Ascending aorta (tissue), 2 donors: ENCODE results near the gene ASTN1. TPM values are rescaled to one million over a fixed set of nuclear protein-coding genes. Genes with fewer than 3 reads are reported as not detected.

Source experiments
- DNase-seq, 2 donors: peaks; one replicate each; pipeline ENCODE4 v3.0.0-alpha.2; 2019; ENCODE audit warnings: low spot score in 2 of 2
- H3K27ac ChIP-seq, 2 donors: fragments of 200-600 bp; sonication (generic); one replicate each; pipeline ENCODE4 v1.5.1; 2016 to 2017; ENCODE audit warnings: mild to moderate bottlenecking in 1 of 2
- H3K27me3 ChIP-seq: fragments of 200-600 bp; sonication (generic); one replicate; pipeline ENCODE4 v1.5.1; 2017
- H3K36me3 ChIP-seq, 2 donors: fragments of 200-600 bp; sonication (generic); one replicate each; pipeline ENCODE4 v1.5.1; 2016
- H3K4me1 ChIP-seq, 2 donors: fragments of 200-600 bp; sonication (generic); one replicate each; pipeline ENCODE4 v1.5.1; 2016 to 2017; ENCODE audit warnings: mild to moderate bottlenecking in 1 of 2
- H3K4me3 ChIP-seq, 2 donors: fragments of 200-600 bp; sonication (generic); one replicate each; pipeline ENCODE4 v1.5.1; 2016 to 2017; ENCODE audit warnings: mild to moderate bottlenecking in 1 of 2
- H3K9me3 ChIP-seq, 2 donors: fragments of 200-600 bp; sonication (generic); one replicate each; pipeline ENCODE4 v1.5.1; 2016
- intact Hi-C: fragments of 100-400 bp; cut with DNase I; formaldehyde crosslinking; loops from one replicate; pipeline ENCODE4 v1.15.1; 2023
- total RNA-seq: library from RNA; depleted of rRNA; stranded (reverse); fragments of >200 nt; gene quantifications from one replicate; pipeline ENCODE4 v1.1.0, GENCODE V29; 2016
- TF ChIP-seq, protein P1 (sequence below), 3 experiments: fragments of 200-600 bp in 2 of 3; fragments of 450-650 bp in 1 of 3; sonication (generic) in 2 of 3; IDR thresholded peaks; one replicate each; pipeline ENCODE4 v1.5.1; 2016 to 2019; ENCODE audit warnings: antibody characterized with exemption in 3 of 3, mild to moderate bottlenecking in 1 of 3, moderate library complexity in 1 of 3

ASTN1 gene
- total RNA-seq, 1 donor from 2014 or later = 0.32 TPM

DNA sequence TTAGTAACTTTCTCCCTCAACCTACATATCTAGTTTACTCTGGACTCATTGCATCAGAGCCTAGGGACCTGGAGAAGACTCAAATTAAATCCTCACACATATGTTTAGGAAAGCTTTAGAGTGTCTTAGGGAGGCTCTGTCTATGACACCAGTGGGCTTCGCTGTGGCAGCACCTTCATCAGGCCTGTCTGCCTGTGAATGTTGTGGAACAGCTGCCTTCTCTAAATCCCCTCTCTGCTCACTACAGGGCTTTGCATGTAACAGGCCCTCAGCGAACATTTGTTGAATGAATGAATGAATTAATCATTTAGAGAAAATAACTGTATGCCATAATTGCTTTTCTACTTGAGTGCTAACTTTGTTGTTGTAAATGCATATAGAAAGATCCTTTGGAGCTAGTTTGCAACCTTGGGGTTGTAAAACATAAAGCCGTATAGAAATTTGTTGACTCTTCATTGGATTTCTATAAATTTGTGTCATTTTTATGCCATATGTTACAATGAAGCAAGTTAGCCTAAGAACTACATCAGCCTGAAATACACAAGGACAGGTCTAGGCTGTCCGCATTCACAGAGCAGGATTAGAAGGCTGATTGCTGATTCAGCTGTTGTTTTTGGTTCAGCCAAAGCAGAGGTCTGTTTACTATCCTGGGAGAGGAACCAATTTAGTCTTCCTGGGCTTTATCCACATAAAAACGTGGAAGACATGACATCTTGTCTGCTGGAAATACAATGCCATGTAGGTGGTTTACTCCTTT lies 238.0 kb downstream of the ASTN1 start:
- TF ChIP-seq, protein P1, sequence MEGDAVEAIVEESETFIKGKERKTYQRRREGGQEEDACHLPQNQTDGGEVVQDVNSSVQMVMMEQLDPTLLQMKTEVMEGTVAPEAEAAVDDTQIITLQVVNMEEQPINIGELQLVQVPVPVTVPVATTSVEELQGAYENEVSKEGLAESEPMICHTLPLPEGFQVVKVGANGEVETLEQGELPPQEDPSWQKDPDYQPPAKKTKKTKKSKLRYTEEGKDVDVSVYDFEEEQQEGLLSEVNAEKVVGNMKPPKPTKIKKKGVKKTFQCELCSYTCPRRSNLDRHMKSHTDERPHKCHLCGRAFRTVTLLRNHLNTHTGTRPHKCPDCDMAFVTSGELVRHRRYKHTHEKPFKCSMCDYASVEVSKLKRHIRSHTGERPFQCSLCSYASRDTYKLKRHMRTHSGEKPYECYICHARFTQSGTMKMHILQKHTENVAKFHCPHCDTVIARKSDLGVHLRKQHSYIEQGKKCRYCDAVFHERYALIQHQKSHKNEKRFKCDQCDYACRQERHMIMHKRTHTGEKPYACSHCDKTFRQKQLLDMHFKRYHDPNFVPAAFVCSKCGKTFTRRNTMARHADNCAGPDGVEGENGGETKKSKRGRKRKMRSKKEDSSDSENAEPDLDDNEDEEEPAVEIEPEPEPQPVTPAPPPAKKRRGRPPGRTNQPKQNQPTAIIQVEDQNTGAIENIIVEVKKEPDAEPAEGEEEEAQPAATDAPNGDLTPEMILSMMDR (IDR thresholded peaks at IDR 0.05) = no peak
- Histone ChIP-seq H3K4me3 (no peak overlapping the region), H3K9me3 (no peaks in the 10 kb centered on the region), H3K36me3 (no peaks in the 10 kb centered on the region), H3K27ac (no peak overlapping the region), H3K4me1 (no peaks in the 10 kb centered on the region), H3K27me3 (no peaks in the 10 kb centered on the region)
- intact Hi-C loops = no loop called here
- DNase-seq = no peak

DNA sequence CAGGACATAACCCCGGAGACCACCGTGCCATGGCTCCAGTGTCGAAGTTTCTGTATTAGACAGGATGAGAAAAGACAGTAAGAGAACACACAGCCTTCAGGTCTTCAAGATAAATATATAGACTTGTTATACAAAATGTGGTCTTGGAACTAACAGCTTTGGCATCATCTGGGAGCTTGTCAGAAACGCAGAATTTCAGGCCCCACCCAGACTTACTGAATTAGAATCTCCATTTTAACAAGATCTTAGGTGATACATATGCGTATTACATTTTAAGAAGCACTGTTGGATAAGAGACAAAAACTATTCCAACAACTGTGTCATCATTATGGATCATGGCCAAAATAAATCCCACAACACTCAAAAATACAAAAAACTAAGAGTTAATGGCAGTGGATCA lies 239.3 kb downstream of the ASTN1 start:
- H3K27ac ChIP-seq = no peak overlapping the region
- H3K27me3 ChIP-seq = no peaks in the 10 kb centered on the region
- TF ChIP-seq, protein P1 (IDR thresholded peaks at IDR 0.05) = no peak
- H3K36me3 ChIP-seq = no peaks in the 10 kb centered on the region
- H3K4me3 ChIP-seq = no peak overlapping the region
- H3K4me1 ChIP-seq = no peaks in the 10 kb centered on the region
- DNase-seq = no peak
- intact Hi-C loops = no loop called here
- H3K9me3 ChIP-seq = no peaks in the 10 kb centered on the region

DNA sequence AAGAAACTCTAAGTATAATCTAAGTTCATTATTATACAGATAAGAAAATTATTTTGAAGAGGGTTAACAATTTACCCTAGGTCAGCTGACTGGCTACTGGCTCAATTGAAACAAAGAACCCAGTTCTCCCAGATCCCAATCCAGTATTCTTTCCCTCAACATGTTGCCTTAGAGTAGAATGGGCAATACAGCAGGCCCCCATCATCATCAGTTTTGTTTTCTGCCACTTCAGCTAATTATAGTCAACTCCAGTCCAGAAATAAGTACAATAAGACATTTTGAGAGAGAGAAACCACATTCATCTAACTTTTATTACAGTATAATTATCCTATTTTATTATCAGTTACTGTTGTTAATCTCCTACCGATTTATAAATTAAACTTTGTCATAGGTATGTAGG lies 241.2 kb downstream of the ASTN1 start:
- Histone ChIP-seq H3K27me3 (no peaks in the 10 kb centered on the region), H3K4me3 (no peak overlapping the region), H3K36me3 (no peaks in the 10 kb centered on the region), H3K4me1 (no peaks in the 10 kb centered on the region), H3K27ac (no peak overlapping the region), H3K9me3 (no peaks in the 10 kb centered on the region)
- TF ChIP-seq, protein P1 (IDR thresholded peaks at IDR 0.05) = no peak
- no peak for DNase-seq
- intact Hi-C loops = no loop called here

DNA sequence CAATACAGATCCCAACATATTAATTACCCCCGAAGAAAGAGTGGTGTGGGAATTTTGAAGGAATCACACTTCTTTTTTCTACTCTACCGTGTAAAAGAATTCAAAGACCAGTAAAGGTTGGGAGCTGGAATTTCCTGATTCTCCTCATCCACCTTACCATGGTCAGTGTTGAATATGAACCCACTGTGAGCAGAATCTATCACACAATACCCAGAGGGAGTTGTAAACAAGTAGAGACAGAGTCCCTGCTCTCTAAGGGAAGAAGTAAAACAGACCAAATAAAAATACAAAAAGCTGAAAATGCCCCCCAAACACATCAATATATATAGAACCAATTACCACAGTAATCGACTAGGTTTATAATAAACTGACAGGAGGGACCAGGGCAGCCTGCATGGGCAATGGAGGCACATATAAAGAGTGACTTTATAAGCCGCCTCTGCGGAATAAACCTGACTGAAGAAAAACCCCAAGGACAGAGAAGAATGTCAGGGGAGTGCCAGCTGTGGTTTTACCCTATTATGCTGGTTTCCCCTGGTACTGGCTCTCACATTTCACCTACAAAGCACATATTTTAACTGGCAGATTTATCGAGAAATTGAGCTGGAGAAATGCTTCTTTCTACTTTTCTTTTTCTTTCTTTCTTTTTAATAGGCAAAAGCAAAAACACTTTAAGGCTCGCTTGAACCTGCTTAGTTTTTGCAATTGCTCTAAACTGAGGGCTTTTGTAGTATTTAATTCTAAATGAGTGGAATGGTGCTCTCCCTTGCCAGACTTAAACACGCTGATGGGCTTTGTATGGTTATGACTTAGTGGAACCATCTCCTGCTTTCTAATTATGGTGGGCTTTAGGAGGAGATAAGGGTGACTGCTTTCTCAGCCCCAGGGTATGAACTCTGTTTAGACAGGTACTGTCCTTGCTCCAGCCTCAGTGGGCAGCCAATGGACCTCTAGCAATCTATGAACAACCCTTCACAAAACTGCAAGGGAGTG lies 244.8 kb downstream of the ASTN1 start:
- TF ChIP-seq, protein P1 (IDR thresholded peaks at IDR 0.05) = no peak
- Histone ChIP-seq H3K36me3 (no peaks in the 10 kb centered on the region), H3K4me3 (no peak overlapping the region), H3K4me1 (no peaks in the 10 kb centered on the region), H3K9me3 (no peaks in the 10 kb centered on the region), H3K27ac (no peak overlapping the region), H3K27me3 (no peaks in the 10 kb centered on the region)
- no peak for DNase-seq
- intact Hi-C loops = no loop called here

DNA sequence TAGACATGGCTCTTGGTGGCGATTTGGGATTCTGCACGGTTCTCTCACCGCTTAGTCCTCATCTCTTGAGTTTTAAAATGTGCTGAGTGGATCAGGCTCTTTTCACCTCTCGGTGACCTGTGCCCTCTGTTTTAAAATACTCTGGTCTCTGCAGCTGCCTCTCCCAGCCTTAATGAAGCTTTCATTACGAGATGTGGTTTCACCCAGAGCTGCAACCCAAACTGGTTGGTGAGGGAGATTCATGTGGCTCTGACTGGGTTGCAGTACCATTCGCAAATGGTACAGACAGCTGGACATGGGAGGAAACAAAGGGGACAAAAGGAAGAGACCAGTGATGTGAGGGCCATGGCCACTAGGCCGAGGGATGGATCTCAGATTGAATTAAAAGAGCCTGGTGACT lies 258.9 kb downstream of the ASTN1 start:
- Histone ChIP-seq H3K27ac (no peak overlapping the region), H3K4me3 (no peak overlapping the region), H3K4me1 (no peaks in the 10 kb centered on the region), H3K9me3 (no peaks in the 10 kb centered on the region), H3K36me3 (no peaks in the 10 kb centered on the region), H3K27me3 (no peaks in the 10 kb centered on the region)
- no peak for DNase-seq
- TF ChIP-seq, protein P1 (IDR thresholded peaks at IDR 0.05) = no peak
- intact Hi-C loops = no loop called here
